H1 (cell line): ENCODE data around the gene TET2. TPM values are rescaled to one million over a fixed set of nuclear protein-coding genes. Genes with fewer than 3 reads are reported as not detected.

ENCODE experiments used
- CTCF ChIA-PET: fragments of 300-600 bp; sonication (Branson Sonifier 250); formaldehyde crosslinking; loops from one replicate; lab custom pipeline; 2021; ENCODE audit not compliant: partially characterized antibody; lab: Charles Lee
- POLR2A ChIA-PET: fragments of 300-600 bp; sonication (Branson Sonifier 250); formaldehyde crosslinking; loops from one replicate; lab custom pipeline; 2021; ENCODE audit warnings: inconsistent platforms; ENCODE audit not compliant: partially characterized antibody; lab: Charles Lee
- DNase-seq, 2 experiments: peaks; one replicate each; pipeline versions ENCODE4 v3.0.0 to v3.0.0-alpha.2; 2010 to 2022; ENCODE audit warnings: low spot score in 2 of 2, low read depth in 1 of 2, mixed read lengths in 1 of 2
- FAIRE-seq: peaks from 2 replicates; lab custom pipeline; 2011; peaks lifted over from hg19 to GRCh38; lab: Jason Lieb, UNC
- H2AFZ ChIP-seq: 2 replicates; pipeline ENCODE4 v1.8.1; 2012; ENCODE audit warnings: low read length, inconsistent platforms
- H2AK5ac ChIP-seq: 2 replicates; pipeline ENCODE4 v1.6.1; 2013; ENCODE audit warnings: low read depth, low read length
- H2BK120ac ChIP-seq: replicated peaks from 2 replicates; pipeline ENCODE3; 2013; ENCODE audit warnings: low read depth, low read length, inconsistent platforms
- H2BK12ac ChIP-seq: 2 replicates; pipeline ENCODE4 v1.6.1; 2013; ENCODE audit warnings: low read depth, low read length
- H2BK15ac ChIP-seq: 2 replicates; pipeline ENCODE4 v1.6.1; 2013; ENCODE audit warnings: low read length
- H2BK20ac ChIP-seq: 2 replicates; pipeline ENCODE4 v1.6.1; 2013; ENCODE audit warnings: low read length
- H2BK5ac ChIP-seq: 2 replicates; pipeline ENCODE4 v1.6.1; 2013; ENCODE audit warnings: low read depth, low read length
- H3K14ac ChIP-seq: 2 replicates; pipeline ENCODE4 v1.6.1; 2013; ENCODE audit warnings: inconsistent platforms; ENCODE audit not compliant: insufficient read length
- H3K18ac ChIP-seq: 2 replicates; pipeline ENCODE4 v1.6.1; 2013; ENCODE audit warnings: low read length; ENCODE audit errors: extremely low read depth
- H3K23ac ChIP-seq: 2 replicates; pipeline ENCODE4 v1.6.1; 2013; ENCODE audit warnings: inconsistent platforms; ENCODE audit not compliant: insufficient read length
- H3K23me2 ChIP-seq: 2 replicates; pipeline ENCODE4 v1.6.1; 2013; ENCODE audit warnings: low read depth, low read length
- H3K27ac ChIP-seq: 2 replicates; pipeline ENCODE4 v1.6.1; 2011; ENCODE audit warnings: low read depth, low read length, inconsistent platforms
- H3K27me3 ChIP-seq, 4 experiments: replicated peaks in 1 of 4; 1 replicate in 1 of 4; 2 replicates in 3 of 4; pipeline versions ENCODE4 v1.6.1 to v1.8.1; 2011 to 2013; ENCODE audit warnings: low read length in 3 of 4, mild to moderate bottlenecking in 3 of 4, inconsistent platforms in 2 of 4, mixed read lengths in 2 of 4, moderate library complexity in 1 of 4; ENCODE audit not compliant: control insufficient read depth in 3 of 4, insufficient read depth in 3 of 4; ENCODE audit errors: extremely low read depth in 1 of 4
- H3K36me3 ChIP-seq, 4 experiments: 2 replicates each; pipeline versions ENCODE4 v1.6.1 to v1.8.1; 2011 to 2013; ENCODE audit warnings: mild to moderate bottlenecking in 4 of 4, low read length in 3 of 4, moderate library complexity in 2 of 4, control low read depth in 1 of 4, inconsistent platforms in 1 of 4; ENCODE audit not compliant: insufficient read depth in 4 of 4, control insufficient read depth in 2 of 4
- H3K4ac ChIP-seq: replicated peaks from 2 replicates; pipeline ENCODE3; 2013; ENCODE audit warnings: low read length, low read depth, mixed read lengths, inconsistent platforms; ENCODE audit not compliant: insufficient read length
- H3K4me1 ChIP-seq, 4 experiments: replicated peaks in 1 of 4; 1 replicate in 1 of 4; 2 replicates in 3 of 4; pipeline versions ENCODE4 v1.6.1 to v1.8.1; 2011 to 2013; ENCODE audit warnings: low read length in 3 of 4, inconsistent platforms in 2 of 4, mixed read lengths in 1 of 4; ENCODE audit not compliant: insufficient read depth in 4 of 4, control insufficient read depth in 3 of 4
- H3K4me2 ChIP-seq, 2 experiments: 2 replicates each; pipeline versions ENCODE4 v1.6.1 to v1.8.1; 2011 to 2013; ENCODE audit warnings: low read depth in 2 of 2, low read length in 2 of 2, control low read depth in 1 of 2, inconsistent platforms in 1 of 2, mild to moderate bottlenecking in 1 of 2; ENCODE audit not compliant: insufficient read depth in 1 of 2
- H3K4me3 ChIP-seq, 4 experiments: fragments of 200-600, 300-600 bp in 1 of 4; sonication (generic), shearing (Covaris generic), sonication (Bioruptor Twin) in 1 of 4; 2 replicates each; pipeline versions ENCODE4 v1.5.1 to v1.8.1; 2011 to 2016; ENCODE audit warnings: low read length in 4 of 4, low read depth in 3 of 4, control low read depth in 2 of 4, inconsistent platforms in 2 of 4, mild to moderate bottlenecking in 2 of 4, mixed read lengths in 1 of 4, moderate library complexity in 1 of 4; ENCODE audit not compliant: insufficient read depth in 2 of 4; ENCODE audit errors: extremely low read depth in 1 of 4
- H3K56ac ChIP-seq: replicated peaks from 2 replicates; pipeline ENCODE3; 2013; ENCODE audit warnings: low read depth, mild to moderate bottlenecking, mixed read lengths, low read length, inconsistent platforms; ENCODE audit not compliant: insufficient read length
- H3K79me1 ChIP-seq: 2 replicates; pipeline ENCODE4 v1.6.1; 2013; ENCODE audit warnings: low read depth, low read length, control low read depth
- H3K79me2 ChIP-seq, 2 experiments: 2 replicates each; pipeline versions ENCODE4 v1.6.1 to v1.8.1; 2012 to 2013; ENCODE audit warnings: low read length in 2 of 2, mild to moderate bottlenecking in 2 of 2, inconsistent platforms in 1 of 2; ENCODE audit not compliant: insufficient read depth in 2 of 2, control insufficient read depth in 1 of 2
- H3K9ac ChIP-seq, 4 experiments: replicated peaks in 1 of 4; 1 replicate in 1 of 4; 2 replicates in 3 of 4; pipeline versions ENCODE4 v1.6.1 to v1.8.1; 2011 to 2013; ENCODE audit warnings: low read depth in 3 of 4, low read length in 3 of 4, control low read depth in 2 of 4, mild to moderate bottlenecking in 2 of 4, moderate library complexity in 2 of 4, inconsistent platforms in 1 of 4; ENCODE audit errors: extremely low read depth in 1 of 4
- H3K9me3 ChIP-seq, 2 experiments: 2 replicates each; pipeline versions ENCODE4 v1.6.1 to v1.8.1; 2012 to 2013; ENCODE audit warnings: mild to moderate bottlenecking in 2 of 2, moderate library complexity in 2 of 2, control low read depth in 1 of 2, inconsistent platforms in 1 of 2, low read depth in 1 of 2, low read length in 1 of 2, mixed read lengths in 1 of 2; ENCODE audit not compliant: insufficient read depth in 2 of 2
- H4K20me1 ChIP-seq, 2 experiments: replicated peaks in 1 of 2; 2 replicates each; pipeline versions ENCODE3 to v1.8.1; 2011 to 2013; ENCODE audit warnings: inconsistent platforms in 2 of 2, low read length in 2 of 2, mild to moderate bottlenecking in 1 of 2; ENCODE audit not compliant: insufficient read depth in 2 of 2, control insufficient read depth in 1 of 2
- H4K5ac ChIP-seq: 2 replicates; pipeline ENCODE4 v1.6.1; 2013; ENCODE audit warnings: low read length, low read depth, mixed read lengths, inconsistent platforms; ENCODE audit not compliant: insufficient read length
- H4K8ac ChIP-seq: 2 replicates; pipeline ENCODE4 v1.8.0; 2013; ENCODE audit warnings: mild to moderate bottlenecking, moderate library complexity, low read length, inconsistent platforms; ENCODE audit not compliant: insufficient read depth; ENCODE audit errors: extremely low read depth
- H4K91ac ChIP-seq: replicated peaks from 2 replicates; pipeline ENCODE3; 2013; ENCODE audit warnings: low read length, mixed read lengths, inconsistent platforms; ENCODE audit not compliant: insufficient read length
- CREB1 ChIP-seq: IDR thresholded peaks from 2 replicates; pipeline ENCODE4 v1.6.1; 2012; ENCODE audit warnings: inconsistent platforms
- HDAC6 ChIP-seq: IDR thresholded peaks from one replicate; pipeline ENCODE4 v1.7.1; 2012; ENCODE audit warnings: low read depth, mild to moderate bottlenecking, inconsistent platforms, low read length, moderate library complexity
- JUND ChIP-seq: IDR thresholded peaks from 2 replicates; pipeline ENCODE4 v1.6.1; 2011; ENCODE audit warnings: mild to moderate bottlenecking, improper control_type of control experiment, low read length
- KDM5A ChIP-seq: fragments of 200-600 bp; IDR thresholded peaks from 2 replicates; pipeline ENCODE4 v1.7.1; 2012; ENCODE audit warnings: mild to moderate bottlenecking, low read length, inconsistent platforms, mixed read lengths
- MAFK ChIP-seq: IDR thresholded peaks from 2 replicates; pipeline ENCODE4 v1.6.1; 2012; ENCODE audit warnings: low read depth, mild to moderate bottlenecking, improper control_type of control experiment, low read length
- NRF1 ChIP-seq: IDR thresholded peaks from 2 replicates; pipeline ENCODE4 v1.6.1; 2011; ENCODE audit warnings: mild to moderate bottlenecking, low read depth, low read length, improper control_type of control experiment
- POLR2A ChIP-seq, 2 experiments: IDR thresholded peaks; 1 replicate in 1 of 2; 2 replicates in 1 of 2; pipeline ENCODE4 v1.6.1; 2011; ENCODE audit warnings: low read depth in 2 of 2, low read length in 2 of 2, mild to moderate bottlenecking in 2 of 2; ENCODE audit errors: control extremely low read depth in 1 of 2
- RNF2 ChIP-seq: fragments of 200-900, 300-1000 bp; sonication (generic); IDR thresholded peaks from 2 replicates; pipeline ENCODE4 v1.7.1; 2016; ENCODE audit warnings: borderline replicate concordance, low read depth, mild to moderate bottlenecking, antibody characterized with exemption, low read length; ENCODE audit not compliant: poor library complexity, severe bottlenecking; ENCODE audit errors: missing control alignments
- RXRA ChIP-seq: IDR thresholded peaks from 2 replicates; pipeline ENCODE4 v1.6.1; 2011; ENCODE audit warnings: low read depth, mild to moderate bottlenecking, low read length, moderate library complexity; ENCODE audit not compliant: insufficient read depth
- SIRT6 ChIP-seq: IDR thresholded peaks from one replicate; pipeline ENCODE4 v1.7.1; 2012; ENCODE audit warnings: low read length, inconsistent platforms
- SP4 ChIP-seq: IDR thresholded peaks from 2 replicates; pipeline ENCODE4 v1.6.1; 2012; ENCODE audit warnings: low read length, inconsistent platforms
- SRF ChIP-seq: IDR thresholded peaks from 2 replicates; pipeline ENCODE4 v1.6.1; 2011; ENCODE audit warnings: mild to moderate bottlenecking, low read depth, low read length, moderate library complexity
- WGBS, 2 experiments: shearing (Covaris generic) in 1 of 2; methylation state at CpG; one replicate each; pipeline versions ENCODE4 v1.1.6 to v1.1.7; 2013 to 2015; ENCODE audit warnings: low lambda C conversion rate in 2 of 2, mixed read lengths in 2 of 2, inconsistent platforms in 1 of 2, low coverage in 1 of 2, missing lambda C conversion rate in 1 of 2; ENCODE audit not compliant: insufficient replicate concordance in 2 of 2, insufficient coverage in 1 of 2, insufficient read length in 1 of 2; ENCODE audit errors: extremely low coverage in 1 of 2, missing lambda C conversion rate in 1 of 2; 5-methylcytosine and 5-hydroxymethylcytosine counted together
- polyA plus RNA-seq, 7 experiments: library from polyadenylated mRNA; depleted of rRNA in 3 of 7; stranded (reverse) in 5 of 7; unstranded in 2 of 7; fragments of >200 nt in 5 of 7; fragments of 200-250 nt in 2 of 7; gene quantifications; 1 replicate in 5 of 7; 2 replicates in 1 of 7; 4 replicates in 1 of 7; pipeline versions ENCODE4 v1.2.1 to v1.2.3, GENCODE V29; 2011 to 2013; ENCODE audit warnings: missing spikeins in 2 of 7, mixed read lengths in 2 of 7
- total RNA-seq: library from RNA; stranded (reverse); fragmentation: NEBNext Ultra II Directional; extraction: Animal tissue kit (Norgen Biotek cat#: 25700); gene quantifications from 2 replicates; pipeline ENCODE4 v1.2.1, GENCODE V29; 2021
- TF ChIP-seq, protein P1 (sequence below): IDR thresholded peaks from 2 replicates; pipeline ENCODE4 v1.6.1; 2012; ENCODE audit warnings: low read length, inconsistent platforms
- TF ChIP-seq, protein P2 (sequence below): IDR thresholded peaks from 2 replicates; pipeline ENCODE4 v1.6.1; 2012; ENCODE audit warnings: inconsistent platforms

The TET2 gene
- total and polyA plus RNA-seq, 2 of the 8 experiments (the other 6 are each of a cell fraction or from before 2014, with no cell fraction given) = 1.0 to 2.6 TPM

DNA sequence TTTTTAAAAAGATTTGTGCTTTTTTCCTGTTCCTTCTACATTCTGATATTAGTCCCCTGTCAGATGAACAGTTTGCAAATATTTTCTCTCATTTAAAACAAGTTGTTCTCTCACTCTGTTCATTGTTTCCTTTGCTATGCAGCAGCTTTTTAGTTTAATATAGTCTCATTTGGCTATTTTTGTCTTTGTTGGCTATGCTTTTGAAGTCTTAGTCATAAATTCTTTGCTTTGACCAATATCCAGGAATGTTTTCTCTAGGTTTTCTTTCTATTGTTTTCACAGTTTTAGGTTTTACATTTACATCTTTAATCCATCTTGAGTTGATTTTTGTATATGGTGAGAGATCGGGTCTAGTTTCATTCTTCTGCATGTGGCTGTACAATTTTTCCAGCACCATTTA lies 136.8 kb downstream of the TET2 start:
- Histone ChIP-seq H3K4ac (no peak overlapping the region), H3K79me2 (no peaks in the 10 kb centered on the region), H4K8ac (no peak overlapping the region), H3K23ac (no peak overlapping the region), H3K4me1 (no peaks in the 10 kb centered on the region), H3K14ac (no peak overlapping the region), H2AFZ (no peak overlapping the region), H3K9ac (no peak overlapping the region), H3K79me1 (no peaks in the 10 kb centered on the region), H2BK120ac (no peak overlapping the region), H4K5ac (no peak overlapping the region), H2BK20ac (no peak overlapping the region), H2BK5ac (no peak overlapping the region), H2AK5ac (no peak overlapping the region), H3K9me3 (no peaks in the 10 kb centered on the region), H3K36me3 (no peaks in the 10 kb centered on the region), H4K20me1 (no peaks in the 10 kb centered on the region), H3K4me2 (no peak overlapping the region), H3K56ac (no peak overlapping the region), H3K23me2 (no peaks in the 10 kb centered on the region), H3K27ac (no peak overlapping the region), H3K27me3 (no peaks in the 10 kb centered on the region), H2BK12ac (no peak overlapping the region), H2BK15ac (no peak overlapping the region), H3K18ac (no peak overlapping the region), H3K4me3 (no peak overlapping the region), H4K91ac (no peak overlapping the region)
- TF ChIP-seq, protein P1, sequence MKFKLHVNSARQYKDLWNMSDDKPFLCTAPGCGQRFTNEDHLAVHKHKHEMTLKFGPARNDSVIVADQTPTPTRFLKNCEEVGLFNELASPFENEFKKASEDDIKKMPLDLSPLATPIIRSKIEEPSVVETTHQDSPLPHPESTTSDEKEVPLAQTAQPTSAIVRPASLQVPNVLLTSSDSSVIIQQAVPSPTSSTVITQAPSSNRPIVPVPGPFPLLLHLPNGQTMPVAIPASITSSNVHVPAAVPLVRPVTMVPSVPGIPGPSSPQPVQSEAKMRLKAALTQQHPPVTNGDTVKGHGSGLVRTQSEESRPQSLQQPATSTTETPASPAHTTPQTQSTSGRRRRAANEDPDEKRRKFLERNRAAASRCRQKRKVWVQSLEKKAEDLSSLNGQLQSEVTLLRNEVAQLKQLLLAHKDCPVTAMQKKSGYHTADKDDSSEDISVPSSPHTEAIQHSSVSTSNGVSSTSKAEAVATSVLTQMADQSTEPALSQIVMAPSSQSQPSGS = no peak
- TF ChIP-seq RNF2 = no peak
- TF ChIP-seq HDAC6 = no peak
- no peak for TF ChIP-seq SIRT6
- TF ChIP-seq, protein P2, sequence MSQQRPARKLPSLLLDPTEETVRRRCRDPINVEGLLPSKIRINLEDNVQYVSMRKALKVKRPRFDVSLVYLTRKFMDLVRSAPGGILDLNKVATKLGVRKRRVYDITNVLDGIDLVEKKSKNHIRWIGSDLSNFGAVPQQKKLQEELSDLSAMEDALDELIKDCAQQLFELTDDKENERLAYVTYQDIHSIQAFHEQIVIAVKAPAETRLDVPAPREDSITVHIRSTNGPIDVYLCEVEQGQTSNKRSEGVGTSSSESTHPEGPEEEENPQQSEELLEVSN = no peak
- TF ChIP-seq CREB1 = no peak
- TF ChIP-seq NRF1 = no peak
- no peak for TF ChIP-seq KDM5A
- TF ChIP-seq POLR2A (IDR thresholded peaks at IDR 0.05; ENCODE audit: control extremely low read depth in 1 of 2, low read depth in 2 of 2, low read length in 2 of 2) = no peak
- no peak for TF ChIP-seq SP4
- TF ChIP-seq MAFK = no peak
- TF ChIP-seq SRF = no peak
- no peak for TF ChIP-seq JUND
- no peak for TF ChIP-seq RXRA
- 96% methylated on average over 1 of the region's 1 CpG; no CpG with 5 or more reads in 1 of the 2 experiments for WGBS, 2 experiments
- POLR2A ChIA-PET = no interaction called here
- CTCF ChIA-PET = no interaction called here
- DNase-seq (no peak), FAIRE-seq (no peak)
